T-cell (primary cell): ENCODE measurements around the gene NT5DC2. TPM values are rescaled to one million over a fixed set of nuclear protein-coding genes. Genes with fewer than 3 reads are reported as not detected.

Source experiments
- ATAC-seq, 4 experiments: fragments of 200-7000 bp in 3 of 4; fragments of 150-1000 bp in 1 of 4; cut with Tn5 transposase; replicated peaks in 1 of 4; 1 replicate in 3 of 4; 2 replicates in 1 of 4; pipeline ENCODE4 v1.10.0; 2021; ENCODE audit warnings: moderate library complexity in 3 of 4, mild to moderate bottlenecking in 2 of 4, moderate number of reproducible peaks in 1 of 4
- CTCF ChIA-PET, 2 donors: fragments of 300-600 bp; sonication (Branson Sonifier 250); formaldehyde crosslinking; loops; one replicate each; lab custom pipeline; 2022; ENCODE audit warnings: antibody characterized with exemption in 2 of 2; lab: Charles Lee
- POLR2A ChIA-PET, 2 donors: fragments of 300-600 bp; sonication (Branson Sonifier 250); formaldehyde crosslinking; loops; one replicate each; lab custom pipeline; 2022; ENCODE audit warnings: antibody characterized with exemption in 2 of 2; lab: Charles Lee
- DNase-seq, 35 experiments: peaks; one replicate each; pipeline versions ENCODE4 v3.0.0 to v3.0.0-alpha.2; 2013 to 2023
- H3K27ac ChIP-seq: one replicate; pipeline ENCODE4 v1.5.1; 2013; ENCODE audit warnings: low read length
- H3K27me3 ChIP-seq, 2 experiments: replicated peaks in 1 of 2; 1 replicate in 1 of 2; 2 replicates in 1 of 2; pipeline versions ENCODE4 v1.6.1 to v1.7.0; 2013; ENCODE audit warnings: low read length in 1 of 2, mixed read lengths in 1 of 2; ENCODE audit not compliant: control insufficient read depth in 2 of 2, insufficient read depth in 2 of 2; ENCODE audit errors: extremely low read depth in 1 of 2
- H3K36me3 ChIP-seq, 2 donors: 1 replicate in 1 of 2; 2 replicates in 1 of 2; pipeline versions ENCODE4 v1.6.1 to v1.7.0; 2013; ENCODE audit warnings: low read length in 1 of 2; ENCODE audit not compliant: control insufficient read depth in 2 of 2, insufficient read depth in 1 of 2; ENCODE audit errors: extremely low read depth in 1 of 2
- H3K4me1 ChIP-seq, 2 experiments: 1 replicate in 1 of 2; 2 replicates in 1 of 2; pipeline versions ENCODE4 v1.6.1 to v1.7.0; 2013; ENCODE audit warnings: low read length in 2 of 2, mixed read lengths in 1 of 2; ENCODE audit not compliant: insufficient read depth in 2 of 2, control insufficient read depth in 1 of 2; ENCODE audit errors: extremely low read depth in 1 of 2
- H3K4me3 ChIP-seq, 2 donors: 1 replicate in 1 of 2; 2 replicates in 1 of 2; pipeline versions ENCODE4 v1.5.1 to v1.7.0; 2013; ENCODE audit warnings: mild to moderate bottlenecking in 2 of 2, low read length in 1 of 2, moderate library complexity in 1 of 2; ENCODE audit not compliant: control insufficient read depth in 1 of 2; ENCODE audit errors: extremely low read depth in 1 of 2
- H3K9me3 ChIP-seq: 2 replicates; pipeline ENCODE4 v1.7.0; 2013
- H3K27ac Mint-ChIP-seq, 2 donors: one replicate each; pipeline ENCODE4 v1.8.0; 2020 to 2021; ENCODE audit warnings: mild to moderate bottlenecking in 2 of 2, mixed read lengths in 2 of 2
- H3K27me3 Mint-ChIP-seq, 2 donors: one replicate each; pipeline ENCODE4 v1.8.0; 2021 to 2022; ENCODE audit warnings: mixed read lengths in 2 of 2
- H3K36me3 Mint-ChIP-seq: one replicate; pipeline ENCODE4 v1.8.0; 2021; ENCODE audit warnings: mixed read lengths
- H3K4me1 Mint-ChIP-seq, 3 donors: one replicate each; pipeline ENCODE4 v1.8.0; 2020 to 2022; ENCODE audit warnings: mixed read lengths in 3 of 3, mild to moderate bottlenecking in 1 of 3
- H3K4me3 Mint-ChIP-seq, 3 donors: one replicate each; pipeline ENCODE4 v1.8.0; 2020 to 2022; ENCODE audit warnings: mild to moderate bottlenecking in 3 of 3, mixed read lengths in 3 of 3, moderate library complexity in 3 of 3
- H3K9me3 Mint-ChIP-seq, 3 donors: one replicate each; pipeline ENCODE4 v1.8.0; 2020 to 2022; ENCODE audit warnings: mixed read lengths in 3 of 3
- WGBS: methylation state at CpG from one replicate; pipeline ENCODE4 v1.1.5; 2013; ENCODE audit warnings: missing lambda C conversion rate; ENCODE audit not compliant: insufficient coverage; 5-methylcytosine and 5-hydroxymethylcytosine counted together
- total RNA-seq, 35 experiments: library from RNA in 6 of 35; stranded (reverse) in 6 of 35; fragments of 120-200 nt in 1 of 35; gene quantifications; one replicate each; pipeline versions ENCODE4 v1.2.1 to v1.2.4 and lab custom pipeline; 2013 to 2026

NT5DC2 gene
- total RNA-seq, 5 donors from 2014 or later (not counting 1 experiment from before 2014, with no cell fraction given), result 1.9 to 10.9 (median 7.4) TPM

GRCh38 chr3:52561028-52561747 is 27.5 kb upstream of the NT5DC2 start:
- Mint-ChIP-seq H3K4me1 (peaks cover 0 to 4% (median 3%) of the 10 kb centered on the region in 3 donors), H3K9me3 (no peaks in the 10 kb centered on the region), H3K27ac (no peak overlapping the region), H3K27me3 (no peaks in the 10 kb centered on the region), H3K36me3 (peaks cover 54% of the 10 kb centered on the region), H3K4me3 (no peak overlapping the region)
- Histone ChIP-seq H3K4me3 (no peak overlapping the region), H3K27me3 (no peaks in the 10 kb centered on the region), H3K9me3 (no peaks in the 10 kb centered on the region), H3K27ac (no peak overlapping the region), H3K36me3 (peaks cover 0 to 74% of the 10 kb centered on the region in 2 donors), H3K4me1 (no peaks in the 10 kb centered on the region)
- DNase-seq (no peak), ATAC-seq (no peak)
- ChIA-PET CTCF (interaction anchor here in 1 of 2 donors (0.7 kb wide), 1 partner anchor 8 kb away, joined by 4 read pairs; no protein-coding TSS in a partner anchor), POLR2A (interaction anchor here in 1 of 2 donors (0.6 kb wide), 1 partner anchor 608 kb away, joined by 4 read pairs; no protein-coding TSS in a partner anchor)
- 95% methylated on average over 3 of the region's 4 CpGs for WGBS

GRCh38 chr3:52558436-52558835 is 24.8 kb upstream of the NT5DC2 start:
- H3K4me1 ChIP-seq, result no peaks in the 10 kb centered on the region
- no CpG with 5 or more reads among the region's 5 CpGs for WGBS
- Mint-ChIP-seq H3K36me3 (peaks cover 50% of the 10 kb centered on the region), H3K27me3 (no peaks in the 10 kb centered on the region), H3K27ac (no peak overlapping the region), H3K4me1 (peaks cover 0 to 9% (median 3%) of the 10 kb centered on the region in 3 donors), H3K9me3 (no peaks in the 10 kb centered on the region), H3K4me3 (no peak overlapping the region)
- ChIA-PET CTCF (no interaction called here), POLR2A (no interaction called here)
- DNase-seq, result no peak
- no peaks in the 10 kb centered on the region for H3K27me3 ChIP-seq
- no peak for ATAC-seq
- H3K9me3 ChIP-seq, result no peaks in the 10 kb centered on the region
- H3K4me3 ChIP-seq, result no peak overlapping the region
- H3K27ac ChIP-seq, result no peak overlapping the region
- peaks cover 0 to 80% of the 10 kb centered on the region in 2 donors for H3K36me3 ChIP-seq

- Mint-ChIP-seq H3K4me3 (no peak overlapping the region), H3K27ac (no peak overlapping the region), H3K4me1 (peaks cover 0 to 9% (median 3%) of the 10 kb centered on the region in 3 donors), H3K36me3 (peaks cover 39% of the 10 kb centered on the region), H3K27me3 (no peaks in the 10 kb centered on the region), H3K9me3 (no peaks in the 10 kb centered on the region)
- H3K27ac ChIP-seq, result no peak overlapping the region
- no peak for DNase-seq
- H3K4me1 ChIP-seq, result no peaks in the 10 kb centered on the region
- CTCF ChIA-PET, result interaction anchor here in 1 of 2 donors (0.8 kb wide), 1 partner anchor 10 kb away, joined by 8 read pairs; no protein-coding TSS in a partner anchor
- POLR2A ChIA-PET, result interaction anchor here in 1 of 2 donors (0.6 kb wide), 1 partner anchor 51 kb away, joined by 3 read pairs; no protein-coding TSS in a partner anchor
- 97% methylated on average over 8 of the region's 9 CpGs for WGBS
- peaks cover 3 to 81% of the 10 kb centered on the region in 2 donors for H3K36me3 ChIP-seq
- H3K9me3 ChIP-seq, result no peaks in the 10 kb centered on the region
- no peak overlapping the region for H3K4me3 ChIP-seq
- ATAC-seq, result no peak
- no peaks in the 10 kb centered on the region for H3K27me3 ChIP-seq
These were observed 23.6 kb upstream of the NT5DC2 start for GRCh38 chr3:52557011-52557960.

GRCh38 chr3:52555056-52555455 is 21.4 kb upstream of the NT5DC2 start:
- H3K4me1 ChIP-seq, result no peaks in the 10 kb centered on the region
- no CpG with 5 or more reads among the region's 1 CpG for WGBS
- H3K4me3 ChIP-seq, result no peak overlapping the region
- no peaks in the 10 kb centered on the region for H3K9me3 ChIP-seq
- Mint-ChIP-seq H3K27ac (no peak overlapping the region), H3K4me1 (peaks cover 0 to 9% (median 3%) of the 10 kb centered on the region in 3 donors), H3K9me3 (no peaks in the 10 kb centered on the region), H3K4me3 (no peak overlapping the region), H3K27me3 (no peaks in the 10 kb centered on the region), H3K36me3 (peaks cover 38% of the 10 kb centered on the region)
- no peak overlapping the region for H3K27ac ChIP-seq
- POLR2A ChIA-PET, result no interaction called here
- ATAC-seq, result no peak
- DNase-seq, result no peak
- CTCF ChIA-PET, result no interaction called here
- H3K36me3 ChIP-seq, result peaks cover 3 to 80% of the 10 kb centered on the region in 2 donors
- no peaks in the 10 kb centered on the region for H3K27me3 ChIP-seq

- CTCF ChIA-PET, result no interaction called here
These were observed 20.5 kb upstream of the NT5DC2 start for GRCh38 chr3:52554026-52554755.

More at GRCh38 chr3:52554026-52554755, 20.5 kb upstream of the NT5DC2 start:
- ATAC-seq (no peak), DNase-seq (no peak)
- peaks cover 6 to 80% of the 10 kb centered on the region in 2 donors for H3K36me3 ChIP-seq
- no peaks in the 10 kb centered on the region for H3K9me3 Mint-ChIP-seq
- H3K4me1 ChIP-seq, result no peaks in the 10 kb centered on the region
- no peak overlapping the region for H3K4me3 Mint-ChIP-seq
- POLR2A ChIA-PET, result no interaction called here
- WGBS, result 100% methylated on average over 4 of the region's 5 CpGs
- H3K4me1 Mint-ChIP-seq, result peaks cover 0 to 9% (median 3%) of the 10 kb centered on the region in 3 donors
- H3K4me3 ChIP-seq, result no peak overlapping the region
- H3K27ac Mint-ChIP-seq, result peak overlapping the region in 1 of 2 donors; percentile 31
- H3K9me3 ChIP-seq, result no peaks in the 10 kb centered on the region
- peaks cover 32% of the 10 kb centered on the region for H3K36me3 Mint-ChIP-seq
- H3K27me3 Mint-ChIP-seq, result no peaks in the 10 kb centered on the region
- no peak overlapping the region for H3K27ac ChIP-seq
- H3K27me3 ChIP-seq, result no peaks in the 10 kb centered on the region
